K562 (cell line): ENCODE measurements around the gene EPHB1. TPM values are rescaled to one million over a fixed set of nuclear protein-coding genes. Genes with fewer than 3 reads are reported as not detected.

Experiments used
- ATAC-seq: fragments of 200-7000 bp; cut with Tn5 transposase; 3 replicates; pipeline ENCODE4 v1.9.1; 2020; ENCODE audit warnings: moderate library complexity
- BruUV-seq: library from RNA; stranded (reverse); fragments of 400-500 nt; replicated peaks from 2 replicates; lab custom pipeline; 2021; lab: Mats Ljungman, UMichigan
- CTCF ChIA-PET: fragments of 300-600 bp; formaldehyde crosslinking; extraction: SDS; loops from one replicate; lab custom pipeline; 2021; ENCODE audit warnings: low intra/inter-chr PET ratio; lab: Yijun Ruan, JAX
- POLR2A ChIA-PET: fragments of 300-600, 350-650 bp; sonication (Branson Sonifier 250); formaldehyde crosslinking; extraction: SDS; loops from one replicate; lab custom pipeline; 2021; ENCODE audit warnings: antibody characterized with exemption, inconsistent platforms; lab: Yijun Ruan, JAX
- DNase-seq, 4 experiments: peaks; one replicate each; pipeline versions ENCODE4 v3.0.0 to v3.0.0-alpha.2; 2011 to 2018; ENCODE audit warnings: low spot score in 3 of 4, mixed read lengths in 3 of 4; ENCODE audit errors: extremely low read depth in 1 of 4
- FAIRE-seq: peaks from 2 replicates; lab custom pipeline; 2011; peaks lifted over from hg19 to GRCh38; lab: Jason Lieb, UNC
- H2AFZ ChIP-seq: 2 replicates; pipeline ENCODE4 v1.6.0; 2011; ENCODE audit warnings: low read depth, low read length, control low read depth, inconsistent platforms
- H3K27ac ChIP-seq: fragments of 200-600 bp; 3 replicates; pipeline ENCODE4 v1.8.0; 2011; ENCODE audit warnings: low read depth, mild to moderate bottlenecking, control low read depth, inconsistent platforms, low read length, moderate library complexity, mixed read lengths; ENCODE audit errors: extremely low read depth
- H3K27me3 ChIP-seq, 2 experiments: fragments of 300-600 bp in 1 of 2; 2 replicates in 1 of 2; 3 replicates in 1 of 2; pipeline versions ENCODE4 v1.6.0 to v1.8.0; 2011; ENCODE audit warnings: inconsistent platforms in 2 of 2, low read length in 2 of 2, mild to moderate bottlenecking in 1 of 2, mixed read lengths in 1 of 2, moderate library complexity in 1 of 2; ENCODE audit not compliant: control insufficient read depth in 2 of 2, insufficient read depth in 2 of 2
- H3K36me3 ChIP-seq: fragments of 300-600 bp; 3 replicates; pipeline ENCODE4 v1.8.0; 2011; ENCODE audit warnings: mild to moderate bottlenecking, low read length, inconsistent platforms; ENCODE audit not compliant: control insufficient read depth, insufficient read depth
- H3K4me1 ChIP-seq, 2 experiments: fragments of 200-600 bp in 1 of 2; replicated peaks in 1 of 2; 2 replicates in 1 of 2; 3 replicates in 1 of 2; pipeline versions ENCODE4 v1.5.1 to v1.8.0; 2011; ENCODE audit warnings: inconsistent platforms in 2 of 2, low read length in 2 of 2, mild to moderate bottlenecking in 1 of 2, mixed read lengths in 1 of 2, moderate library complexity in 1 of 2; ENCODE audit not compliant: control insufficient read depth in 2 of 2, insufficient read depth in 2 of 2
- H3K4me2 ChIP-seq: 2 replicates; pipeline ENCODE4 v1.6.1; 2011; ENCODE audit warnings: low read length, control low read depth, inconsistent platforms, mixed read lengths; ENCODE audit not compliant: insufficient read depth
- H3K4me3 ChIP-seq: fragments of 200-600 bp; sonication (generic), shearing (Covaris generic); 2 replicates; pipeline ENCODE4 v1.5.1; 2016; ENCODE audit warnings: control low read depth, inconsistent platforms
- H3K79me2 ChIP-seq: fragments of 200-600 bp; 3 replicates; pipeline ENCODE4 v1.8.0; 2011; ENCODE audit warnings: low read length, inconsistent platforms; ENCODE audit not compliant: control insufficient read depth, insufficient read depth
- H3K9ac ChIP-seq, 2 experiments: 2 replicates each; pipeline versions ENCODE4 v1.6.0 to v1.6.1; 2011; ENCODE audit warnings: low read depth in 2 of 2, low read length in 2 of 2, control low read depth in 1 of 2, inconsistent platforms in 1 of 2, mild to moderate bottlenecking in 1 of 2, mixed read lengths in 1 of 2; ENCODE audit not compliant: insufficient read depth in 1 of 2
- H3K9me1 ChIP-seq: one replicate; pipeline ENCODE4 v1.6.0; 2011; ENCODE audit warnings: inconsistent platforms, mild to moderate bottlenecking, low read length, moderate library complexity; ENCODE audit not compliant: control insufficient read depth, insufficient read depth
- H3K9me3 ChIP-seq: replicated peaks from 2 replicates; pipeline ENCODE4 v1.5.1; 2011; ENCODE audit warnings: low read depth, low read length, inconsistent platforms; ENCODE audit not compliant: control insufficient read depth, insufficient read depth
- H4K20me1 ChIP-seq: replicated peaks from 2 replicates; pipeline ENCODE4 v1.6.1; 2011; ENCODE audit warnings: low read length, inconsistent platforms, mixed read lengths; ENCODE audit not compliant: control insufficient read depth, insufficient read depth
- ARHGAP35 ChIP-seq: fragments of 450-650 bp; IDR thresholded peaks from 2 replicates; pipeline ENCODE4 v1.6.1; 2018; ENCODE audit not compliant: partially characterized antibody
- CHD1 ChIP-seq: fragments of 200-600 bp; sonication (generic); IDR thresholded peaks from one replicate; pipeline ENCODE4 v1.6.1; 2012; ENCODE audit warnings: mild to moderate bottlenecking, moderate library complexity, low read length, inconsistent platforms
- CREB1 ChIP-seq, 2 experiments: sonication (generic) in 1 of 2; formaldehyde crosslinking in 1 of 2; IDR thresholded peaks; 2 replicates each; pipeline versions ENCODE4 v1.6.1 to v1.8.0; 2012 to 2022; ENCODE audit warnings: inconsistent platforms in 1 of 2, mild to moderate bottlenecking in 1 of 2, missing genetic modification reagents in 1 of 2, moderate library complexity in 1 of 2
- GABPA ChIP-seq: fragments of 200-800 bp; sonication (Bioruptor generic); conservative IDR thresholded peaks from 2 replicates; pipeline ENCODE4 v1.6.1; 2016; ENCODE audit warnings: low read depth, missing genetic modification characterization, missing compliant biosample characterization
- MAFG ChIP-seq: fragments of 450-650 bp; conservative IDR thresholded peaks from 2 replicates; pipeline ENCODE4 v1.6.1; 2016; ENCODE audit warnings: missing genetic modification characterization, missing compliant biosample characterization
- POLR2A ChIP-seq: fragments of 450-650 bp; conservative IDR thresholded peaks from 2 replicates; pipeline ENCODE4 v1.6.1; 2016
- RBM17 ChIP-seq: fragments of 200-400 bp; formaldehyde crosslinking; IDR thresholded peaks from 2 replicates; pipeline ENCODE4 v1.6.1; 2017; ENCODE audit warnings: low read depth, mild to moderate bottlenecking, low read length, borderline replicate concordance
- SIX5 ChIP-seq, 2 experiments: IDR thresholded peaks; 2 replicates each; pipeline ENCODE4 v1.6.1; 2011; ENCODE audit warnings: low read length in 2 of 2, borderline replicate concordance in 1 of 2, low read depth in 1 of 2, mild to moderate bottlenecking in 1 of 2, moderate library complexity in 1 of 2; ENCODE audit not compliant: insufficient read depth in 1 of 2
- ZNF133 ChIP-seq: fragments of 250-450 bp; sonication (Bioruptor Pico); IDR thresholded peaks from 2 replicates; pipeline ENCODE4 v1.4.0; 2020; ENCODE audit warnings: mild to moderate bottlenecking
- WGBS: fragments of 100-300 bp; shearing (Covaris generic); methylation state at CpG from one replicate; pipeline ENCODE4 v1.1.6; 2016; ENCODE audit warnings: low coverage, mixed read lengths; ENCODE audit not compliant: insufficient coverage; ENCODE audit errors: missing lambda C conversion rate; 5-methylcytosine and 5-hydroxymethylcytosine counted together
- in situ Hi-C: fragments of 300-500 bp; cut with MboI; formaldehyde crosslinking; loops from 4 replicates; pipeline ENCODE4 v1.15.0; 2018; ENCODE audit warnings: inconsistent platforms, mixed read lengths
- intact Hi-C: fragments of 100-400 bp; cut with micrococcal nuclease; formaldehyde crosslinking; loops from 2 replicates; pipeline ENCODE4 v1.14.2; 2022
- polyA plus RNA-seq, 8 experiments: library from polyadenylated mRNA; depleted of rRNA in 4 of 8; stranded (reverse) in 5 of 8; unstranded in 3 of 8; fragments of >200 nt; fragmentation: Nextera tagmentation in 2 of 8; fragmentation: Illumina TruSeq in 1 of 8; extraction: Ambion mirVana in 2 of 8; extraction: Trizol in 1 of 8; gene quantifications; 2 replicates each; pipeline versions ENCODE4 v1.2.1 to v1.2.3, GENCODE V29; 2011 to 2014; ENCODE audit warnings: inconsistent platforms in 1 of 8, missing spikeins in 1 of 8
- total RNA-seq, 7 experiments: library from RNA; depleted of rRNA in 6 of 7; stranded (reverse); fragments of >200 nt in 6 of 7; fragmentation: Illumina TruSeq in 2 of 7; extraction: Trizol in 2 of 7; gene quantifications; 2 replicates each; pipeline versions ENCODE4 v1.2.1 to v1.2.3, GENCODE V29; 2011 to 2021; ENCODE audit warnings: low replicate concordance in 1 of 7
- TF ChIP-seq, protein P1 (sequence below): fragments of 250-450 bp; sonication (Bioruptor Pico); IDR thresholded peaks from 2 replicates; pipeline ENCODE4 v1.4.0; 2020

Gene EPHB1
- total and polyA plus RNA-seq, 9 of the 15 experiments (the other 6 are each of a cell fraction or from before 2014, with no cell fraction given): 0.29 TPM; not detected in 8

DNA sequence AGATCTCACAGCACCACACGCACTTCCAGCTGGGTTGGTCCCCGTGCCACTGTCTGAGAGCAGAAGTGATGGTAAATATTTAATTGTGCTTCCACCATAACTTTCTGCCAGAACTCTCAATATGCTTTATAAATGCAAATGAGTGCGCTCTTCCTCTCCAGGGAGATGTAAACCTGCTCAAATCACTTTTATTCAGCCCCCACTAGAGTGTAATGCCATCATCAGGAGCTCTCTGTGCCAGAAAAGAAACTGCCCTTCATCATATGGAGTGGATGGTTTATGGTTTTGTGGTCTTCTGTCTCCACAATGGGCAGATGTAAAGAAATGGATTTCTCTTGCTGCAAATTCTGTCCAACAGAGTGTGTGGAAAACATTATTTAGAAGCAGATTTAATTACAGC lies 127.0 kb downstream of the EPHB1 start:
- H3K4me2 ChIP-seq: no peak overlapping the region
- POLR2A ChIA-PET: no interaction called here
- no TSS peak for BruUV-seq

DNA sequence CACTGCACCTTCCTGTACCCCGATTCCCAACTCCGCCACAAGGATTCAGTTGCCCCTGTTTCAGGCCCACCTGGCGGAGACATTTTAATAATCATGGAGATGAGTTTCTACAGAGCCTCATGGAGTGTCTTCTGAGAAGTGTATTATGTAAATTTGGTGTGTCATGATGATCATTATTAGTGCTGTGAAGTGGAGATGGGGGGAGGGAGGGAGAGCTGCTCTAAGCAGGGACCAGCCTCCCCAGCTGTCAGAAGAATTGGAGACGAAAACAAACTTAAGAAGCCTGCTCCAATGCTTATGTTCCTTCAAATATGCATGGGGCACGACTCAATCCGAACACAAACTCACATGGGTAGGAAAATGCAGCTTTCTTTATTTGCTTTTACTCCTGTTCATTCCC lies 127.8 kb downstream of the EPHB1 start:
- no TSS peak for BruUV-seq
- ChIA-PET CTCF (no interaction called here), POLR2A (interaction anchor here (0.9 kb wide), 1 partner anchor 10 kb away, joined by 3 read pairs; no protein-coding TSS in a partner anchor)
- intact Hi-C loops (no loop called here), in situ Hi-C loops (no loop called here)
- ATAC-seq (no peak), FAIRE-seq (no peak), DNase-seq (no peak)
- WGBS: 0% methylated on average over 6 of the region's 6 CpGs
- H3K27me3 ChIP-seq: no peaks in the 10 kb centered on the region
- no peaks in the 10 kb centered on the region for H3K4me1 ChIP-seq
- no peaks in the 10 kb centered on the region for H3K79me2 ChIP-seq
- no peak overlapping the region for H3K27ac ChIP-seq
- no peak overlapping the region for H3K4me2 ChIP-seq
- H3K4me3 ChIP-seq: no peak overlapping the region
- no peak for TF ChIP-seq SIX5 (IDR thresholded peaks at IDR 0.05; ENCODE audit: borderline replicate concordance in 1 of 2, insufficient read depth in 1 of 2, low read depth in 1 of 2, low read length in 2 of 2)
- no peak for TF ChIP-seq ARHGAP35
- TF ChIP-seq CREB1 (IDR thresholded peaks at IDR 0.05): no peak
- TF ChIP-seq CREB1 (CRISPR knock-in tag; IDR thresholded peaks at IDR 0.05): no peak
- TF ChIP-seq, protein P1, sequence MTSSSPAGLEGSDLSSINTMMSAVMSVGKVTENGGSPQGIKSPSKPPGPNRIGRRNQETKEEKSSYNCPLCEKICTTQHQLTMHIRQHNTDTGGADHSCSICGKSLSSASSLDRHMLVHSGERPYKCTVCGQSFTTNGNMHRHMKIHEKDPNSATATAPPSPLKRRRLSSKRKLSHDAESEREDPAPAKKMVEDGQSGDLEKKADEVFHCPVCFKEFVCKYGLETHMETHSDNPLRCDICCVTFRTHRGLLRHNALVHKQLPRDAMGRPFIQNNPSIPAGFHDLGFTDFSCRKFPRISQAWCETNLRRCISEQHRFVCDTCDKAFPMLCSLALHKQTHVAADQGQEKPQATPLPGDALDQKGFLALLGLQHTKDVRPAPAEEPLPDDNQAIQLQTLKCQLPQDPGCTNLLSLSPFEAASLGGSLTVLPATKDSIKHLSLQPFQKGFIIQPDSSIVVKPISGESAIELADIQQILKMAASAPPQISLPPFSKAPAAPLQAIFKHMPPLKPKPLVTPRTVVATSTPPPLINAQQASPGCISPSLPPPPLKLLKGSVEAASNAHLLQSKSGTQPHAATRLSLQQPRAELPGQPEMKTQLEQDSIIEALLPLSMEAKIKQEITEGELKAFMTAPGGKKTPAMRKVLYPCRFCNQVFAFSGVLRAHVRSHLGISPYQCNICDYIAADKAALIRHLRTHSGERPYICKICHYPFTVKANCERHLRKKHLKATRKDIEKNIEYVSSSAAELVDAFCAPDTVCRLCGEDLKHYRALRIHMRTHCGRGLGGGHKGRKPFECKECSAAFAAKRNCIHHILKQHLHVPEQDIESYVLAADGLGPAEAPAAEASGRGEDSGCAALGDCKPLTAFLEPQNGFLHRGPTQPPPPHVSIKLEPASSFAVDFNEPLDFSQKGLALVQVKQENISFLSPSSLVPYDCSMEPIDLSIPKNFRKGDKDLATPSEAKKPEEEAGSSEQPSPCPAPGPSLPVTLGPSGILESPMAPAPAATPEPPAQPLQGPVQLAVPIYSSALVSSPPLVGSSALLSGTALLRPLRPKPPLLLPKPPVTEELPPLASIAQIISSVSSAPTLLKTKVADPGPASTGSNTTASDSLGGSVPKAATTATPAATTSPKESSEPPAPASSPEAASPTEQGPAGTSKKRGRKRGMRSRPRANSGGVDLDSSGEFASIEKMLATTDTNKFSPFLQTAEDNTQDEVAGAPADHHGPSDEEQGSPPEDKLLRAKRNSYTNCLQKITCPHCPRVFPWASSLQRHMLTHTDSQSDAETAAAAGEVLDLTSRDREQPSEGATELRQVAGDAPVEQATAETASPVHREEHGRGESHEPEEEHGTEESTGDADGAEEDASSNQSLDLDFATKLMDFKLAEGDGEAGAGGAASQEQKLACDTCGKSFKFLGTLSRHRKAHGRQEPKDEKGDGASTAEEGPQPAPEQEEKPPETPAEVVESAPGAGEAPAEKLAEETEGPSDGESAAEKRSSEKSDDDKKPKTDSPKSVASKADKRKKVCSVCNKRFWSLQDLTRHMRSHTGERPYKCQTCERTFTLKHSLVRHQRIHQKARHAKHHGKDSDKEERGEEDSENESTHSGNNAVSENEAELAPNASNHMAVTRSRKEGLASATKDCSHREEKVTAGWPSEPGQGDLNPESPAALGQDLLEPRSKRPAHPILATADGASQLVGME (CRISPR knock-in tag): no peak
- no peaks in the 10 kb centered on the region for H3K9me3 ChIP-seq
- H2AFZ ChIP-seq: no peak overlapping the region
- H3K36me3 ChIP-seq: no peaks in the 10 kb centered on the region
- H3K9me1 ChIP-seq: no peaks in the 10 kb centered on the region
- H4K20me1 ChIP-seq: no peaks in the 10 kb centered on the region
- no peak overlapping the region for H3K9ac ChIP-seq

More for the DNA sequence above, 127.0 kb downstream of the EPHB1 start:
- Histone ChIP-seq H3K9me1 (no peaks in the 10 kb centered on the region), H3K4me3 (no peak overlapping the region), H3K27me3 (no peaks in the 10 kb centered on the region), H2AFZ (no peak overlapping the region), H3K4me1 (no peaks in the 10 kb centered on the region), H3K9me3 (no peaks in the 10 kb centered on the region), H3K79me2 (no peaks in the 10 kb centered on the region), H3K36me3 (no peaks in the 10 kb centered on the region), H4K20me1 (no peaks in the 10 kb centered on the region), H3K9ac (no peak overlapping the region), H3K27ac (no peak overlapping the region)
- WGBS: 0% methylated on average over 3 of the region's 3 CpGs
- no peak for ATAC-seq
- intact Hi-C loops (no loop called here), in situ Hi-C loops (no loop called here)
- FAIRE-seq: no peak
- DNase-seq: no peak
- CTCF ChIA-PET: no interaction called here
- no peak for TF ChIP-seq CHD1
- TF ChIP-seq ZNF133 (CRISPR knock-in tag): no peak
- no peak for TF ChIP-seq MAFG (tag)
- TF ChIP-seq POLR2A: no peak
- no peak for TF ChIP-seq GABPA (tag)
- TF ChIP-seq RBM17: no peak
